Activated CD8-positive, alpha-beta memory T cell treated with anti-CD3 and anti-CD28 coated beads, Interleukin-2, amount 50 U/mL, for 24 hours (primary cell): ENCODE results near the gene IKZF1.
A peak's percentile ranks its signal among the peaks of the same experiment; 100 is the strongest.

ENCODE experiments used
- DNase-seq: peaks from one replicate; pipeline ENCODE4 v3.0.0-alpha.2; 2020; ENCODE audit errors: extremely low read depth

IKZF1 gene

DNA sequence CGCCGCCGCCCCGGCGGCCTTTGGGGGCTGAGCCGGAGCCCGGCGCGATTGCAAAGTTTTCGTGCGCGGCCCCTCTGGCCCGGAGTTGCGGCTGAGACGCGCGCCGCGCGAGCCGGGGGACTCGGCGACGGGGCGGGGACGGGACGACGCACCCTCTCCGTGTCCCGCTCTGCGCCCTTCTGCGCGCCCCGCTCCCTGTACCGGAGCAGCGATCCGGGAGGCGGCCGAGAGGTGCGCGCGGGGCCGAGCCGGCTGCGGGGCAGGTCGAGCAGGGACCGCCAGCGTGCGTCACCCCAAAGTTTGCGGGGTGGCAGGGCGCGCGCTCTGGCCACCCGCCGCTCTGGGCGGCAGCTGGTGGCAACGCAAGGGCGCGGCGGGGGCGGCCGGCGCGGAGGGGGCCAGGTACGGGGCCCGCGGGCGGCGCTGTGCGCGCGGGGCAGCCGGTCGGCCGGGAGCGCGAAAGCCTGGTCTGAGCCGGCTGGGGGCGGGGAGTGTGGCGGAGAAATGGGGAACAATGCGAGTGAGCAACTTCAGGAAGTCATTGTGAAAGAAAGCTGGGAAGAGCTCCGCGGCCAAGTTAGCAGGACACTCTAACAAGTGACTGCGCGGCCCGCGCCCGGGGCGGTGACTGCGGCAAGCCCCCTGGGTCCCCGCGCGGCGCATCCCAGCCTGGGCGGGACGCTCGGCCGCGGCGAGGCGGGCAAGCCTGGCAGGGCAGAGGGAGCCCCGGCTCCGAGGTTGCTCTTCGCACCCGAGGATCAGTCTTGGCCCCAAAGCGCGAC is at the start of gene IKZF1:
TSS of gene IKZF1 (plus strand) at position 588 of the 782 bp plus-strand sequence. CDS start 14,346 bp downstream, outside the sequence.
- no peak for DNase-seq

DNA sequence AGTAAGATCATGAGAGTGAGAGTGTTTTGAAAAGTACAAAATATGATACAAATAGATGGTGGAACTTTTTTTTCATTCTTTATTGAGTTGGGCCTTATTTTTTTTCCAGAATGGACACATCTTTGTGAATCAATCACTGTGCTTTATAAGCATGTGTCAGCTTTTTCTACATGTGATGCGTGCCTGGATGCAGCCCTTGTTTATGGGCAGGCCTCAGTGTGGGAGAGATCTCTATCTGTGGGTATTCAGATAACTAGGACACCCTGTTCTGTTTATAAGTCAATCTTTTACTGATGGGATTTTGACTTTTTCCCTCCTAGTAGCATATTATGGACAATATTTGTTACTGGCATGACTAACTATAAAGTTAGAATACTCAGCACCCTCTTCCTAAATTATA is 42.9 kb upstream of the IKZF1 start:
- no peak for DNase-seq

GRCh38 chr7:50262446-50262845 is 42.1 kb upstream of the IKZF1 start:
- no peak for DNase-seq

DNA sequence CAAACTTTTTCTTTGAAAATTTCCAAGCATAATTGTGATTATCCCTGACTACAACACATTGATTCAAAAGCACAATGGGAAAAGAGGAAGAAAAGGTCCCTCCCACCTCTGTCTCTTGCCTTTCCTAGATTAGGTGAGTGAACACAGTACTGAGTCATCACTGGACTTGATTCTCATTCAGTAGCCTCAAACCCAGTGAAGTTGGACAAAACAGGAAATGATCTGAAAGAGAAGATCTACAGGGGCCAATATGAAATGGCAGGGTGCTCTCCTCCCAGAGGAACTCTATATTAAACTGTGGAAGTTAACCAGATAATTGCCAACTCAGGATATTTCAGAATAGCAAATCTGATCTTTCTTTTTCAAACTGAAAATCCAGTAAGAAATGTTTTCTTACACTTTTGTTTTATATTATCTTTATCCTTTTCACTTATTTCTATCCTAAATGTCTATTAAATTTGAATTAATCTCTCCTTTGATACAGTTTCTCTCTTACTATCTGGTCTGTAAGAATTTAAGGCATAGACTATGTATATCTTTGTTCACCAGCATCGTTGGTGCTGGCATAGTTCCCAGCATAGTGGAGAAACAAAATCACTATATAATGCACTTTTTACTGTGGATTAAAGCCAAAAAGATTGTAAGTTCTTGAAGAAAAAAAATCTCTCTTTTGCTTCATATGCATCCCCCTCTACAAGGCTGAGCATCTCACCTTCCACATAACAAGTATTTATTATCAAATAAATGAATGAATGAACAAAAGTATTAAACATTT is 41.4 kb upstream of the IKZF1 start:
- no peak for DNase-seq

GRCh38 chr7:50264908-50265307 is 39.6 kb upstream of the IKZF1 start:
- no peak for DNase-seq

DNA sequence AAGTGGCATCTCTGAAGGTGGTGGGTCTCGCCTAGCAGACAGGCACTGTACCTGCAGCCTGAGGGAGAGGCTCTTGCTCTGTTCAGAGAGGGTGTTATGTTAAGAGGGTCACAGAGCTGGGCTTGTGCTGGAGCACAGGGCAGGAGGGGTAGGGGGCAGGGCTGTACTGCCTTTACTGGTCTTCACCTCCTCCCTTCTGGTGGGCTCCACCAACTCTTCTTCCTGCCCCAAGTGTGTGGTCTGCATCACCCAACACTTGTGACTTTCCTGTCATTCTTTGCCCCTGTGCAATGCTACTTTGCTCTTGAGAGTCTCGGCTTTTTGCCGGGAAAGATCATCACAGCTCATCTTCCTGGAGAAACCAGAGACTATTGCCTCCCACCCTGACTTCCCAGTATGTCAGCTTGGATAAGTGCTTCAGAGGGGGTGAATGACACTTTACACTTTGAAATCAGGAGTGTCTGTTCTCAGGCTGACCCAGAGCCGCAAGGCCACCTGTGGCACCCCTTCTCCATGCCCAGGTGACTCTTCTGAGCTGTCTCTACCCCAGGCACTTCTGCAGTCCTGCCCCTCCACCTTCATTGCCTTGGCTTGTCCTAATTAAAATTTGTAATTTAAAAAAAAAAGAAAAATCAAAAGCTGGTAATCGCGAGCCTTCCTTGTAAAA is 38.4 kb upstream of the IKZF1 start:
- DNase-seq: no peak

GRCh38 chr7:50266635-50267386 is 37.7 kb upstream of the IKZF1 start:
- DNase-seq: peak; percentile 55

- no peak for DNase-seq
Measured at GRCh38 chr7:50267525-50268041, 36.9 kb upstream of the IKZF1 start.

GRCh38 chr7:50268223-50268622 is 36.3 kb upstream of the IKZF1 start:
- DNase-seq: no peak

GRCh38 chr7:50268990-50269389 is 35.5 kb upstream of the IKZF1 start:
- no peak for DNase-seq

GRCh38 chr7:50270531-50271018 is 33.9 kb upstream of the IKZF1 start:
- no peak for DNase-seq

- no peak for DNase-seq
Measured at GRCh38 chr7:50272808-50273207, 31.7 kb upstream of the IKZF1 start.

DNA sequence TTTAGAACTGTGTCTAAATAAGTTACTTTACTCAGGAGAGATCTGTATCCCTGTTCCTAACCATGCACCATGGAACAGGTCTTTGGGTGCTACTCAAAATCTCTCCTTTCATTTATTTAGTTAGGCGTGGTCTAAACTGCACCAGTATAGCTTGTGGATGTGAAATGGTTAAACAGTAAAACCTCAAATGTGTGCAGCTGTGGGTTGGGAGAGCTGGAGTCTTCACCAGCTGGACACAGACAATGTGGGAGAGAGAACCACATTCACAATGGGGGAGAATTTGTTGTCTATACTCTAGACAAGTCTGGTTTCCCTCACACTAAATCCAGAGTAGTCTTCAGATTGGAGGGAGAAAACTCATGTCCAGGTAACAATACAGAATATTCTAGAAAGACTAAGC is 31.2 kb upstream of the IKZF1 start:
- DNase-seq: no peak

DNA sequence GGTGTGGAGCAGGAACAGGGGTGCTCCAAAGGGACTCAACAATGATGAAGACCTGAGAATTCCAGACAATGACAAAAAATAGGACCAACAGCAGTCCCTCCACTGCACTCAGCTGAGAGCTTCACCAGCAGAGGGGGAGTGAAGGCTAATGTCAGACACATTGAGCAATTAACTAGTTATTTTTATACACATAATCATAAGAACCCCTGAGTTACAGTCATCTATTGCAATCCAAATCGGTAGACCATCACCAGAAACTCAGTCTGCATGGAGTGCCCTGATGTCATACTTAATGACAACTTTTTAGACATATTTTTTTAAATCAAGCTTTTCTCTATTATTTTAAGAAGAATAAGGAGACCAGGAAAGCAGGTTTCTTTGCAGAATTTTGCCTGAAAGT is 30.6 kb upstream of the IKZF1 start:
- DNase-seq: no peak

DNA sequence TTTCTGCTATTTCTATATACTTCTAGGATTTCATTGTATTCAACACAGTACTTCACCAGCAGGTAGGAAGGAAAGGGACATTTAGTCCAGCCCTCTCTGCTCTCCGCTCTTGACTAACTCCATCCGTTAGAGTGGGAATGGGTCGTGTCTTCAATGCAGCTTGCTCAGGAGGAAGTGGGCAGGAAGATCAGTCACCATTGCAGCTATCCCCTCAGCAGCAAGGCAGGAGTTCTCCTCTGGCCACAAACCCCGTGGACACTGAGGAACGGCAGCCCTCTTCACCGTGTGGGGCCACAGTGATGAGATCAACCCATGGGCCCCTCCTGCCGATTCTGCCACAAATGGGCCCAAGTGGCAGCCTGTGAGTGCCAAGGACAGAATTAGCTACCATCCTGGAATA is 30.2 kb upstream of the IKZF1 start:
- no peak for DNase-seq

DNA sequence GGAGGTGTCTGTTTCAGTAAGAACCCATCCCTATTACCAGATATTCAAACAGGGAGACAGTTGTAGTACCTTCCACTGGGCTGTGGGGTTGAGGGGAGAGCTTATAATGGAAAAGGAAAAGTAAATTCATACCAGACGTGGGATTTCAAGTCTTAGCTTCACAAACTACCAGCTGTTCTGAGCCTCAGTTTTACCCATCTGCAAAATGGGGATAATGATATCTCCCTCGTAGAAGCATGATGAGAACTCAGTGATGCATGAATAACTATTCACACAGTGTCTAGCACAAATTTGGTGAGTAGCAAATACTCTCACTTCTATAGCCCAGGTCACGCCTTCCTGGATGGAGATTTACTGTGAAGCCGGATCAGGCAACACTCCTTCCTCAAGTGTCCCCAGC is 29.1 kb upstream of the IKZF1 start:
- DNase-seq: no peak

DNA sequence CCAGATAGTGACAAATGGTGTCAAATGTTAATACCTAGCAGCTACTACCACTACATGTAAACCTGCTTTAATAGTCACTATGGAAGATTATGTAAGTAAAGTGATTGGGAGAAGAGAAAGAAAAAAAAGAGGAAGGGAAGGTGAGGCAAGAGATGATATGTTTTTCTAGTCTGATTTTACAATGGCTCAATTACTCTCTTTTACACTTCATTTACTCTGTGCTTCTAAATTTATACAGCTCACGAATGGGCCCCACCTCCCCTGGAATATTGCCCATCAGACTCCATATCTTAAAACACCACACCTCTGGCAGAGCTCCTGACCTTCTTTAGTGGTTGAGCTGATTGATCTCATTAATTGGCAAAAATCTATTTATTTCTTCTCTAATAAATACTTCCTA is 28.0 kb upstream of the IKZF1 start:
- DNase-seq: no peak

DNA sequence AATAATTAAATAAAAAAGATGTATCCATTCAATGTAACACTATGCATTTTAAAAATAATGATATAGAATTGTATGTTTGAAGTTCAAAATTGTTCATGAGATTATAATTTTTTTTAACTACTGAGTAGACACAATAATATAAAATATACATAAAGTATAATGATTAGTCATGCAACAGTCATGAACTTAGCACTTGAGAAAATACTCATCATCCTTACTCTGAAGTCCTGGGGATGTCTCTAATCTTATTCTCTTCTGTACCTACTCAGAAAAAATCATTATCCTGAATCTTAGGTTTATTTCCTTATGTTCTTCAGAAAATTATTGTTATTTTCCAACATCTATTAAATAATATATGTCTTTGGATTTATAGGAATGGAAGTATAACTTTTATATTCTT is 26.4 kb upstream of the IKZF1 start:
- no peak for DNase-seq

DNA sequence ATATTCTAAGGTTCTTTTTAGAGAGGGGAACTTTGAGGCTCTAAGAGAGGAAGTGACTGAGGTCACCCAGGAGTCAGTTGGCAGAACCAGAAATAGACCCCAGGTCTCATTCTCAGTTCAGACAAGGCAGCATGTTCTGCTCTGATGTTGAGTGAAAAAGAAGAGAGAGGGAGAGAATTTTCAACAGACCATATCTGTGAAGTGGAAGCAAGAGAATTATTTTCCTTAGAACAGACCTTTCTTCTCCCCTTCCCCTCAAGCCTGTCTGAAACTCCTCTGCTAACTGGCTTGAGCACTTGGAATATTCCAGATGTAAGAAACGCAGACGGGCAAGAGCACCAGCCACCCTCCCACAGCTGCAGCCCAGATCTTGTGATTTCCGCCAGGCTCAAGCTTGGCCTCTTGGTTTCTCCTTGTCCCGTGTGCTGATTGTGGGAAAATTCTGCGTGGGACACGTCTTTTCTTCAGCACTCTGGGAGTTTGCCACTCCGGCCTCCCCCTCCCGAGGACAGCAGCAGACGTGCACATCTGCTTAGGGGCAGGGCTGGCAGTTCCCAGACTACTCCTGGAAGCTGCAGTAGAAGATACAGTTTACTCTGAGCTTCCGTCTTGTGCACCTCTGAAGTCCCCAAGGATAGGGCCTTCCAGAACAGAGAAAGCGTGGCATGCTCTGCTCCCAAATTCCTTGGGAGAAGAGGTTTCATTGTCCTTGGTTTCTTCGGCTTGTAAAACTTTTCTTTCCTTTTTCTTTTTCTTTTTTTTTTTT is 22.7 kb upstream of the IKZF1 start:
- no peak for DNase-seq

DNA sequence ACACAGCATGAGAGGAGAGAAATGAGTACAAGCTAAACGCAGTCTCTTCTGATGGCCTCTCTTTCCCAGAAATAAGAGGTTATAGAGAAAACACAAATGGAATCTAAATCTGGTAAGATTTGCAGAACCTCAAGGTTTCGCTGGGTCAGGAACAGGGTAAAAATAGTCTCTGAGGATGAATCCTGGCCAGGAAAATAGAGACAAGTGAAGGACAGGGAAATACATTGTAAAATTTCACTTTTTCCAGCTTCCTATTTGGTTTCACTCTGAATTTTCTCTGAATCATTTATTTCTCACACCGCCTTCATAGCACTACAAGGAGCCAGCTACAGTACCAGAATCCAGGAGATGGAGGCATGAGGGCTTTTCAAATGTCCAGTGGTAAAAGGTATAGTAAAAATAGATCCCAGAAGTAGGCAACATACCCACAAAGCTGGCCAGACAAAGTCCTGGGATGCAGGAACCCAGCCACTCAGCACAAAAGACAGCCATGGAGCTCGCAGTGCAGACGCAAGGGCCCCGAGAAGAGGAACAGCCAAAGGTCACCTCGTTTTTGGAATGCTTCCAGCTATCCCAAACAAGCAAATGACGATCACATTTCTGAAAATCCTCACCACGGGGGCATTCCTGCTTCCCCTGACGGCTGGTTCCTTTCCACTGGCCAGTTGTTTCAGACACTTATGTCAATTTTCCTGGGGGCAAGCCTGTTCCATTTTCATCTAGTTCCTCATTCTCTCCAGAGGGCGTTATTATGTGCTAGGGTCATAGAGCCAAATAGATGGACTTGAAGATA is 21.5 kb upstream of the IKZF1 start:
- no peak for DNase-seq
